Keratinocyte (primary cell): Measurements from ENCODE around the gene FAM163A. TPM values are rescaled to one million over a fixed set of nuclear protein-coding genes. Genes with fewer than 3 reads are reported as not detected.

Experiments used
- DNase-seq: peaks from one replicate; pipeline ENCODE4 v3.0.0-alpha.2; 2011; ENCODE audit warnings: low read depth, missing footprints, low spot score
- FAIRE-seq: peaks from 2 replicates; lab custom pipeline; 2011; peaks lifted over from hg19 to GRCh38; lab: Jason Lieb, UNC
- H2AFZ ChIP-seq: 2 replicates; pipeline ENCODE4 v1.6.0; 2012; ENCODE audit warnings: low read length, control low read depth, inconsistent platforms; ENCODE audit not compliant: control insufficient read depth
- H3K27ac ChIP-seq: 2 replicates; pipeline ENCODE4 v1.5.1; 2011; ENCODE audit warnings: low read length; ENCODE audit not compliant: control insufficient read depth, insufficient read depth
- H3K27me3 ChIP-seq: 3 replicates; pipeline ENCODE4 v1.6.0; 2011; ENCODE audit warnings: low read length; ENCODE audit not compliant: control insufficient read depth, insufficient read depth; ENCODE audit errors: extremely low read depth
- H3K36me3 ChIP-seq, 2 experiments: 2 replicates in 1 of 2; 3 replicates in 1 of 2; pipeline ENCODE4 v1.5.1; 2011; ENCODE audit warnings: low read length in 2 of 2, mild to moderate bottlenecking in 1 of 2; ENCODE audit not compliant: control insufficient read depth in 2 of 2, insufficient read depth in 2 of 2; ENCODE audit errors: extremely low read depth in 1 of 2
- H3K4me1 ChIP-seq: 3 replicates; pipeline ENCODE4 v1.5.1; 2011; ENCODE audit warnings: low read length; ENCODE audit not compliant: control insufficient read depth, insufficient read depth; ENCODE audit errors: extremely low read depth
- H3K4me2 ChIP-seq: 3 replicates; pipeline ENCODE4 v1.6.0; 2011; ENCODE audit warnings: low read depth, low read length; ENCODE audit not compliant: control insufficient read depth, insufficient read depth; ENCODE audit errors: extremely low read depth
- H3K4me3 ChIP-seq, 3 experiments: fragments of 200-600 bp in 1 of 3; sonication (generic) in 1 of 3; 2 replicates in 2 of 3; 3 replicates in 1 of 3; pipeline ENCODE4 v1.5.1; 2011 to 2016; ENCODE audit warnings: low read length in 3 of 3, mild to moderate bottlenecking in 3 of 3, control low read depth in 2 of 3, inconsistent platforms in 1 of 3, low read depth in 1 of 3, mixed read lengths in 1 of 3, mixed run types in 1 of 3, moderate library complexity in 1 of 3; ENCODE audit not compliant: control insufficient read depth in 2 of 3, insufficient read depth in 2 of 3; ENCODE audit errors: extremely low read depth in 1 of 3
- H3K79me2 ChIP-seq: 2 replicates; pipeline ENCODE4 v1.6.0; 2012; ENCODE audit warnings: low read length; ENCODE audit not compliant: control insufficient read depth, insufficient read depth
- H3K9ac ChIP-seq: 3 replicates; pipeline ENCODE4 v1.6.0; 2011; ENCODE audit warnings: low read length; ENCODE audit not compliant: control insufficient read depth, insufficient read depth; ENCODE audit errors: extremely low read depth
- H3K9me1 ChIP-seq: 3 replicates; pipeline ENCODE4 v1.6.0; 2011; ENCODE audit warnings: low read length; ENCODE audit not compliant: control insufficient read depth, insufficient read depth; ENCODE audit errors: extremely low read depth
- H3K9me3 ChIP-seq: 2 replicates; pipeline ENCODE4 v1.5.1; 2012; ENCODE audit warnings: low read depth, low read length; ENCODE audit not compliant: control insufficient read depth
- H4K20me1 ChIP-seq: 3 replicates; pipeline ENCODE4 v1.6.0; 2011; ENCODE audit warnings: low read length; ENCODE audit not compliant: control insufficient read depth, insufficient read depth; ENCODE audit errors: extremely low read depth
- CTCF ChIP-seq, 3 experiments: IDR thresholded peaks in 1 of 3; conservative IDR thresholded peaks in 1 of 3; optimal IDR thresholded peaks in 1 of 3; 2 replicates in 2 of 3; 3 replicates in 1 of 3; pipeline versions ENCODE3 to v1.5.1; 2011; ENCODE audit warnings: low read length in 3 of 3, mild to moderate bottlenecking in 3 of 3, moderate library complexity in 2 of 3, control low read depth in 1 of 3, inconsistent platforms in 1 of 3; ENCODE audit not compliant: insufficient read depth in 2 of 3; ENCODE audit errors: extremely low read depth in 1 of 3
- EZH2 ChIP-seq: IDR thresholded peaks from one replicate; pipeline ENCODE4 v1.6.1; 2012; ENCODE audit warnings: inconsistent platforms, mild to moderate bottlenecking, low read length, moderate library complexity
- dilution Hi-C: fragments of 300-500 bp; cut with MboI; formaldehyde crosslinking; loops from one replicate; pipeline ENCODE4 v1.7.0; 2020; ENCODE audit warnings: low sequenced_read_pairs; ENCODE audit not compliant: extremely low pct_ligation_motif_present
- polyA plus RNA-seq, 5 experiments: library from polyadenylated mRNA; depleted of rRNA in 3 of 5; stranded (reverse) in 3 of 5; stranded (forward) in 1 of 5; unstranded in 1 of 5; fragments of >200 nt; gene quantifications; 1 replicate in 1 of 5; 2 replicates in 3 of 5; 3 replicates in 1 of 5; pipeline versions ENCODE4 v1.2.1 to v1.2.3, GENCODE V29; 2011 to 2012; ENCODE audit warnings: missing spikeins in 2 of 5, low read depth in 1 of 5, low replicate concordance in 1 of 5

Gene FAM163A
- polyA plus RNA-seq, 1 donor (not counting 4 experiments of a cell fraction or from before 2014, with no cell fraction given): not detected

GRCh38 chr1:179779645-179780272 is 36.7 kb downstream of the FAM163A start:
- Histone ChIP-seq H3K27me3 (peaks cover 2% of the 10 kb centered on the region), H3K36me3 (no peaks in the 10 kb centered on the region), H3K4me2 (no peak overlapping the region), H4K20me1 (no peaks in the 10 kb centered on the region), H3K27ac (no peak overlapping the region), H3K4me3 (no peak overlapping the region), H3K9ac (no peak overlapping the region), H2AFZ (no peak overlapping the region), H3K9me3 (no peaks in the 10 kb centered on the region), H3K4me1 (no peaks in the 10 kb centered on the region), H3K79me2 (no peaks in the 10 kb centered on the region), H3K9me1 (no peaks in the 10 kb centered on the region)
- dilution Hi-C loops: no loop called here
- DNase-seq (no peak), FAIRE-seq (no peak)
- no peak for TF ChIP-seq CTCF (optimal IDR thresholded peaks at IDR 0.05 in 1 of 3, IDR thresholded peaks at IDR 0.05 in 1 of 3, conservative IDR thresholded peaks at IDR 0.05 in 1 of 3; ENCODE audit: extremely low read depth in 1 of 3, insufficient read depth in 2 of 3, low read length in 3 of 3)
- no peak for TF ChIP-seq EZH2

- no peaks in the 10 kb centered on the region for H3K36me3 ChIP-seq
- H3K9me1 ChIP-seq: no peaks in the 10 kb centered on the region
- TF ChIP-seq CTCF (optimal IDR thresholded peaks at IDR 0.05 in 1 of 3, IDR thresholded peaks at IDR 0.05 in 1 of 3, conservative IDR thresholded peaks at IDR 0.05 in 1 of 3; ENCODE audit: extremely low read depth in 1 of 3, insufficient read depth in 2 of 3, low read length in 3 of 3) (no peak), EZH2 (no peak)
- no peak overlapping the region for H3K27ac ChIP-seq
- H2AFZ ChIP-seq: no peak overlapping the region
- DNase-seq (no peak), FAIRE-seq (no peak)
- peaks cover 2% of the 10 kb centered on the region for H3K27me3 ChIP-seq
- no peak overlapping the region for H3K4me3 ChIP-seq
- no peaks in the 10 kb centered on the region for H3K4me1 ChIP-seq
- no peak overlapping the region for H3K4me2 ChIP-seq
- dilution Hi-C loops: no loop called here
- no peaks in the 10 kb centered on the region for H4K20me1 ChIP-seq
- H3K79me2 ChIP-seq: no peaks in the 10 kb centered on the region
- H3K9me3 ChIP-seq: no peaks in the 10 kb centered on the region
- no peak overlapping the region for H3K9ac ChIP-seq
These were observed 38.9 kb downstream of the FAM163A start for GRCh38 chr1:179781962-179782361.
